Thyroid gland (tissue), 4 donors: ENCODE data around the gene CRYGB. TPM values are rescaled to one million over a fixed set of nuclear protein-coding genes. Genes with fewer than 3 reads are reported as not detected.

ENCODE experiments used
- DNase-seq, 2 donors: peaks; one replicate each; pipeline ENCODE4 v3.0.0-alpha.2; 2019
- H3K27ac ChIP-seq, 3 donors: fragments of 200-600 bp; sonication (generic); 1 replicate in 2 of 3; 2 replicates in 1 of 3; pipeline ENCODE4 v1.5.1; 2016 to 2019; ENCODE audit warnings: mild to moderate bottlenecking in 1 of 3, moderate library complexity in 1 of 3
- H3K27me3 ChIP-seq: fragments of 200-600 bp; sonication (generic); one replicate; pipeline ENCODE4 v1.5.1; 2019
- H3K36me3 ChIP-seq, 2 donors: fragments of 200-600 bp; sonication (generic); one replicate each; pipeline ENCODE4 v1.5.1; 2016 to 2019
- H3K4me1 ChIP-seq, 2 donors: fragments of 200-600 bp; sonication (generic); one replicate each; pipeline ENCODE4 v1.5.1; 2017 to 2019
- H3K4me3 ChIP-seq, 3 donors: fragments of 200-600 bp; sonication (generic); replicated peaks in 1 of 3; 1 replicate in 2 of 3; 2 replicates in 1 of 3; pipeline ENCODE4 v1.5.1; 2016; ENCODE audit warnings: mild to moderate bottlenecking in 1 of 3
- H3K9me3 ChIP-seq: fragments of 200-600 bp; sonication (generic); one replicate; pipeline ENCODE4 v1.5.1; 2017
- POLR2A ChIP-seq, 2 donors: fragments of 450-650 bp; IDR thresholded peaks; one replicate each; pipeline ENCODE4 v1.6.1; 2017; ENCODE audit warnings: antibody characterized with exemption in 2 of 2, mild to moderate bottlenecking in 2 of 2, moderate library complexity in 1 of 2
- intact Hi-C: fragments of 100-400 bp; cut with DNase I; formaldehyde crosslinking; loops from one replicate; pipeline ENCODE4 v1.15.1; 2023
- total RNA-seq, 4 donors: library from RNA; depleted of rRNA; stranded (reverse); fragments of >200 nt; gene quantifications; one replicate each; pipeline ENCODE4 v1.2.3, GENCODE V29; 2016
- TF ChIP-seq, protein P1 (sequence below), 6 experiments: fragments of 200-600 bp in 3 of 6; fragments of 450-650 bp in 3 of 6; sonication (generic) in 3 of 6; IDR thresholded peaks; one replicate each; pipeline ENCODE4 v1.5.1; 2016 to 2019; ENCODE audit warnings: antibody characterized with exemption in 6 of 6, mild to moderate bottlenecking in 2 of 6, inconsistent platforms in 1 of 6, moderate library complexity in 1 of 6

CRYGB gene
- total RNA-seq, 4 donors from 2014 or later, result not detected

DNA sequence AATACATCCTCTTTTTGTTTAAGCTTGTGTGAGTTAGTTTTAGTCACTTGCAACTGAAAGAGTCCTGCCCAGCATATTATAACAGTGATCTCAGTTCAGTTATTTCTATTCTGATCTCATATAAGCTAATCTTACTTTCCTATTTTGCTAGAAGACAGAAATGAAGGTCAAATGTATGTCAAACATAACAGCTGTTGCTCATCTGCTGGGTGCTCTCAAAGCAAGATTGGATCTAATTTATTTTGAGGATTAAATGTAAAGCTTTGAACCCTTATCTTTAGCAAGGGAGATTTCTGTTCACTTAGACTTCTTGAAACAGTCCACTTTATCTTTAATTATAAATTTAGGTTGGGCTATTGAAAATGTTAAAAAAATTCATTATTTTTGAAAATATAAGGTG, 52.8 kb downstream of the CRYGB start:
- intact Hi-C loops, result no loop called here
- no peaks in the 10 kb centered on the region for H3K36me3 ChIP-seq

More for the DNA sequence above, 52.8 kb downstream of the CRYGB start:
- H3K4me3 ChIP-seq, result no peak overlapping the region
- TF ChIP-seq, protein P1, sequence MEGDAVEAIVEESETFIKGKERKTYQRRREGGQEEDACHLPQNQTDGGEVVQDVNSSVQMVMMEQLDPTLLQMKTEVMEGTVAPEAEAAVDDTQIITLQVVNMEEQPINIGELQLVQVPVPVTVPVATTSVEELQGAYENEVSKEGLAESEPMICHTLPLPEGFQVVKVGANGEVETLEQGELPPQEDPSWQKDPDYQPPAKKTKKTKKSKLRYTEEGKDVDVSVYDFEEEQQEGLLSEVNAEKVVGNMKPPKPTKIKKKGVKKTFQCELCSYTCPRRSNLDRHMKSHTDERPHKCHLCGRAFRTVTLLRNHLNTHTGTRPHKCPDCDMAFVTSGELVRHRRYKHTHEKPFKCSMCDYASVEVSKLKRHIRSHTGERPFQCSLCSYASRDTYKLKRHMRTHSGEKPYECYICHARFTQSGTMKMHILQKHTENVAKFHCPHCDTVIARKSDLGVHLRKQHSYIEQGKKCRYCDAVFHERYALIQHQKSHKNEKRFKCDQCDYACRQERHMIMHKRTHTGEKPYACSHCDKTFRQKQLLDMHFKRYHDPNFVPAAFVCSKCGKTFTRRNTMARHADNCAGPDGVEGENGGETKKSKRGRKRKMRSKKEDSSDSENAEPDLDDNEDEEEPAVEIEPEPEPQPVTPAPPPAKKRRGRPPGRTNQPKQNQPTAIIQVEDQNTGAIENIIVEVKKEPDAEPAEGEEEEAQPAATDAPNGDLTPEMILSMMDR (IDR thresholded peaks at IDR 0.05), result no peak
- TF ChIP-seq POLR2A (IDR thresholded peaks at IDR 0.05), result no peak
- DNase-seq, result no peak
- no peaks in the 10 kb centered on the region for H3K9me3 ChIP-seq
- H3K4me1 ChIP-seq, result no peaks in the 10 kb centered on the region
- no peaks in the 10 kb centered on the region for H3K27me3 ChIP-seq
- H3K27ac ChIP-seq, result no peak overlapping the region

Other genes with a start within 250 kb of the CRYGB start
- gene PLEKHM3, start 120.6 kb downstream of the CRYGB start, total RNA-seq, result 10 to 100 TPM; 42.2 to 53.0 (median 44.5) TPM
- gene CRYGD, start 21.6 kb downstream of the CRYGB start, total RNA-seq, result not detected
- not detected for gene CRYGC, start 16.3 kb downstream of the CRYGB start, total RNA-seq
- not detected for gene CRYGA, start 17.4 kb upstream of the CRYGB start, total RNA-seq
- not detected for gene C2orf80, start 43.9 kb upstream of the CRYGB start, total RNA-seq
- 10 to 100 TPM; 53.9 to 90.2 (median 61.6) TPM for gene IDH1, start 108.9 kb upstream of the CRYGB start, total RNA-seq
- 10 to 100 TPM; 35.2 to 51.3 (median 41.7) TPM for gene PIKFYVE, start 120.1 kb upstream of the CRYGB start, total RNA-seq